ENCODE measurements around the gene RPS19BP1.
"Not testable (repeated sequence)": the region's sequence is repeated elsewhere in the genome, so short reads cannot be mapped to it uniquely, and the experiment has no call there.

Gene RPS19BP1

DNA sequence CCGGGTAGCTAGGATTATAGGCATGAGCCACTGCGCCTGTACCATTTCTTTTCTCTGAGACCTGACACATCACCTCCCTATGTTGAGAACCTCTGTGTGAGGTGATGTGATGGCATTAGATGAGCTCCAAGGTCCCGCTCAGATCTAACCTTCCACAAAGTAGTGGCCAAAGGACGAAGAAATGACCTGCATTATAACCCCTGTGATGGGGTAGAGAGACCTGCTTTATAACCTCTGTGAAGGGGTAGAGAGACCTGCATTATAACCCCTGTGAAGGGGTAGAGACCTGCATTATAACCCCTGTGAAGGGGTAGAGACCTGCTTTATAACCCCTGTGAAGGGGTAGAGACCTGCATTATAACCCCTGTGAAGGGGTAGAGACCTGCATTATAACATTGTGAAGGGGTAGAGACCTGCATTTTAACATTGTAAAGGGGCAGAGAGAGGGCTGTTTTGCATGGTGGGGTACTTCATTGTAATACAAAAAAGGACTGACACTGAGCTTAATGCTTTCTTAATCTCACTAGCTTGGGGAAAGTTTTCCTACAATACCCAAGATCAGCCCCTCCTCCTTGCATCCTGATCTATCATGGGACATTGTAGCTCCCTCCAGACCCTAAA lies 21.9 kb downstream of the RPS19BP1 start:
- no peak for DNase-seq

GRCh38 chr22:39508393-39508792 lies 24.2 kb downstream of the RPS19BP1 start:
- DNase-seq: no peak

DNA sequence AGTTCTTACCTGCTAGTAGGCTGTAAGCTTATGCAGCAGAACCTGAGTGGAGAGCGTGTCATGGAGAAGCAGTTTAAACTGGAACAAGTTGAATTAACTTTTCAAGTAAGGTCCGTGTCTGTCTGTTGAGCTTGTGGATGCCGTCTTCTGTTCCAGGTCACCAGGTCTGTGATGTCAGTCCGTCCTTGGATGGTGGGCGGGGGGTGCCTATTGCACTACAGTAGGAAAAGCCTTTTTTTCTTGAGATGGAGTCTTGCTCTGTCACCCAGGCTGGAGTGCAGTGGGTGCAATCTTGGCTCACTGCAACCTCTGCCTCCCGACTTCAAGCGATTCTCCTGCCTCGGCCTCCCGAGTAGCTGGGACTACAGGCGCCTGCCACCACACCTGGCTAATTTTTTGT lies 25.5 kb downstream of the RPS19BP1 start:
- DNase-seq: not testable (repeated sequence)

DNA sequence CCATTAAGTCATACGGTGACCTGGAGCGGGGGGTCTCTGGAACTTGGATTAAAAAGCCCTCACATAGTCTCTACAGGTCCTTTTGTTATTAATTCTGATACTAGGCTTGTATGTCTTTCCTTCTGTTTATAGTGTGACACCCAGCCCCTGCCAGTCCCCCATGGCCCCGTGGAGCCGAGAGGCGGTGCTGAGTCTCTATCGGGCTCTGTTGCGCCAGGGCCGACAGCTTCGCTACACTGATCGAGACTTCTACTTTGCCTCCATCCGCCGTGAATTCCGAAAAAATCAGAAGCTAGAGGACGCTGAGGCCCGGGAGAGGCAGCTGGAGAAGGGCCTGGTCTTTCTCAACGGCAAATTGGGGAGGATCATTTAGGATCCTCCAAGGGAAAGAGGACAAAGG lies 28.5 kb downstream of the RPS19BP1 start:
- DNase-seq: no peak

DNA sequence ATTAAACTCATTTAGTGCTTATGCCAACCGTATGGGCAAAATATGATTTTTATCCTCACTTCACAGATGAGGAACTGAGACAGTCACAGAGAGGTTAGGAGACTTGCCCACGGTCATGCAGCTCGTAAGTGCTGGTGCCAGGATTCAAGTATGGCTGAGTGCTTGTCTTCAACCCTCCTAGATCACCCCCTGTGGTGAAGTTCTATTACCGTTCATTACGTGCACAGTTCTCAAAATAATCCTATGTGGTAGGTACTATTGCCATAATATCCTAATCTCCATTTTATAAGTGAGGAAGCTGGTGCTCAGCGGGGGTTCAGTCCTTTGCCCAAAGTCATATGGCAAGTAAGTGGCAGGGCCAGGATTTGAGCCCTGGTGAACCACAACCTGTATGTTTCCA lies 28.9 kb downstream of the RPS19BP1 start:
- DNase-seq: no peak

- no peak for DNase-seq
These were observed 29.6 kb downstream of the RPS19BP1 start for GRCh38 chr22:39502789-39503409.

DNA sequence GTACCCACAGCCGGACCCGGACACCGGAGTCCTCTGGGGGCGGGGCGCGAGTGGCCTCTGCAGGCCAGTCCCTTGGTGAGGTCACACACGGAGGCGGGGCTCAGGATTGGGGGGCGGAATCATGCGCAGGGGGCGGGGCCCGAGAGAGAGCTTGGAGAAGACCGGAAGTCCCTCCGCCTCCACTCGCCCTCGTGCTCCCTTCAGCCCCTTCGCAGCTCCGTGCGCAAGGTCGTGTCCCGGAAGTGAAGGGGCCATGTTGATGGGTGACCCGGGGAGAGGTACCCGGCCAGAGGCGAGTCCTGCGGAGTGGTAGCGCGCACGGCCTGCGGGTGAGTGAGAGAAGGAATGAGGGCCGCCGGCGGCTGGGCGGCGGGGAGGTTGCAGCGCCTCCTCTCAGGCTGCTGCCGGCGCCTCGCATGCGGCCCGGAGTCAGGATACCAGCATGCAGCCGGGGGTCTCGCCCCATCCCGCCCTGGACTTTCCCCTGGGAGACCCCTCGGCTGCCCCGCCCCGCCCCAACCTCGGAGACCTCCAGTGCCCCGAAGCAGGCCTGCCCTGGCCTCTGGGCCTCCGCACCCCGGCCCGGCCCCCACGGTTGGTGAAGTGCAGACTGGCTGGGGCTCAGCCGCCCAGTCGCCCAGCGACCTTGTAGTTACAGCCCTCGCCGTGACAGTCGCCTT lies 30.3 kb downstream of the RPS19BP1 start, which contains the start of gene MIEF1:
MIEF1 (plus strand) TSS at position 182 of the 680 bp plus-strand sequence. CDS start 9,005 bp downstream, outside the sequence.
- no peak for DNase-seq

DNA sequence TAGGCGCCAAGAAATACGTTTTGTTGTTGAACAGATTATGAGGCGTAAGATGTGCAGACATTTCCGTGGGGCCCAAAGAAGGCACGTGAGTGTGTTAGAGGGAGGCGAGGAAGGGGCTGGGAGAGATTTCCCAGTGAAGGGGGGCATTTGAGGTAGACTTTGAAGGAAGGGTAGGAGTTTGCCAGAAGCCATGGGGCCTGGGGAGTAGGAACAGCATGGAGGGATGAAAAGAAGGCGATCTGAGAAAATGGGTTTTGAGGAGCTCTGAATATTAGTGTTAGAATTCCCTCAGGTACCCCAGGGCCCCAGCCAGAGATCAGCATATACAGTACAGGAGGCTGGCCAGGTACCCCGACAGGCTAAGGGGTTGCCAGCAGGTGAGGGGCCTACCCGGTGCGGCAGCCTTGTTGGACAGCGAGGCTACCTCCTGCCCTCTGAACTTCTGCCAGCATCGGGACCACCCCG lies 30.9 kb downstream of the RPS19BP1 start:
- DNase-seq: no peak

DNA sequence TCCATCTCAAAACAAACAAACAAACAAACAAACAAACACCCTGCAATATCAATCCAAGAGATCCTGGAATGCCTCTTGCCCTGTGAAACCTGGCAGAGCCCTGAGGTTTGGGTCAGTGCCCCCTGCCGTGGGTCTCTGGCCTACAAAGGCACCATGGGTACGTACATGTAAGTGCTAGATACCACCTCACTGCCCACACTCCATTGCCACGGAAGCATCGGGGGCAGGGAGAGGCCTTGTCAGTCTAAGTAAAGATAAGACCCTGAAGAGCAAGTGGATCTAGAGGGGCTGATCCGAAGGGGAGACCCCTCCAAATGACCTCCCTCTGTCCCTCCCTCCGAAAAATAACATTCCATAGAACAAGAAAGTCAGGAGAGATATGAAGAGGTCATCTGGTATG lies 32.4 kb downstream of the RPS19BP1 start:
- no peak for DNase-seq

GRCh38 chr22:39498802-39499201 lies 33.7 kb downstream of the RPS19BP1 start:
- DNase-seq: no peak

- DNase-seq: peak; percentile 89
These were observed 34.2 kb downstream of the RPS19BP1 start for GRCh38 chr22:39498368-39498767.

GRCh38 chr22:39497429-39497828 lies 35.1 kb downstream of the RPS19BP1 start:
- no peak for DNase-seq

DNA sequence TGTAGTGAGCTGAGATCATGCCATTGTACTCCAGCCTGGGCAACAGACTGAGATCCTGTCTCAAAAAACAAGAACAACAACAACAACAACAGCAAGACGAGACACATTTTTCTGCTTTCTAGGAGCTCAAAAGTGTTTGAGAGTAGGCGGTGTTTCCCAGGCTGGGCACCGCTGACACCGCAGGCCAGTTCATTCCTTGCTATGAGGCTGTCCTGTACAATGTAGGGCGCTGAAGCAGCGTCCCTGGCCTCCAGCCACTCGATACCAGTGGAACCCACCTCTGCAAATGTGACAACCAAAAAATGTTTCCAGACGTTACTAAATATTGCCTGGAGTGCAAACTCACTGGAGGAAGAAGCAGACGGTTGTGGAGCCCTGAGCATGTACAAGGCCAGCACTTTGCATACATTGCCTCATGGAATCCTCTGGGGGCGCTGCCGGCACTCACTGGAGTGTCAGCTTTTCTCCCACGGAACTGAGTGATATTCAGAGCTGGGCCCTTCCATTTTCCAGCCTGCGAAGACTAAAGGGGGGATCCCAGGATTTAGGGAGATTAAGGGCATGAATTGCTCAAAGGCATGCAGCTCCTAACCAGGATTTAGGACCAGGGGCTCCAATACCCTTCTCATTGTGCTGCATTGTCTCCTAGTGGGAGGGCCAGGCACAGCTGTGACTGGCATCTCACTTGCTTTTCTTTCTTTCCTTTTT lies 36.3 kb downstream of the RPS19BP1 start:
- no peak for DNase-seq

- DNase-seq: no peak
These were observed 38.0 kb downstream of the RPS19BP1 start for GRCh38 chr22:39494471-39495120.

DNA sequence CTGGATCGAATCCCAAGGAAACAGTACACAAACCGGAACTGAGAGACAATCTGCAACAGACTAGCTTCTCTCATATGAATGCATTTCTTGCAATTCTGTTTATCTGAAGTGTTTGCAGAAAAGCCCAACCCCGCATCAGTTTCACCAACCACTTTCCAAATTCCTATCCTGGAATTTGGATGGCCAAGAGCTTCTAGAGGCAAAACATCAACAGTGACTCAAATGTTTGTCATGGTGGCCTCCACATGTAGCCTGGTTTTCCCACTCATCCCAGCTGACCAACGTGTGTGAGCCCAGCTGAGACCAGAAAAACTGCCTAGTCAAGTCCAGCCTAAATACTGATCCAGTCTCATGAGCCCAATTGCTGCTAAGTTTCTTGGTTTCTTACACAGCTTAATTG lies 38.8 kb downstream of the RPS19BP1 start:
- DNase-seq: no peak

DNA sequence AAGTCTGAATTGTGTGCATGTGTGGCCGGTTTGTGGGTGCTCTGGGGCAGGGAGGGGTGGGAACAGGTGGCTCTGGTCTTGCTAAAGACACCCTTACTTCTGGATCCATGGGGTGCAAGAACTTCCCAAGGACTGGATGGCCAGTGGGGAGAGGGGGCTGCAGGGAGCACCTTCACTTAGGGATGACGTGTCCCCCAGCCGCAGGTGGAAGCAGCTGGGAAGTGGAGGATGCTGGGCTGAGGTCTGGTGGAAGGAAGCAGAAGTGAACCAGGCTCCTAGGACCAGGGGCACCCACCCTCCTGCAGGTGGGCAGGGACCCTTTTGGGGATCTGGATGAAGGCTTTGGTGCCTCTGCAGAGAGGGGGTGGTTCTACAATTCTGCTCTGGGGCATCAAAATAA lies 40.4 kb downstream of the RPS19BP1 start:
- no peak for DNase-seq

GRCh38 chr22:39491696-39492095 lies 40.9 kb downstream of the RPS19BP1 start:
- DNase-seq: no peak

- DNase-seq: no peak
These were observed 41.4 kb downstream of the RPS19BP1 start for GRCh38 chr22:39490966-39491680.

DNA sequence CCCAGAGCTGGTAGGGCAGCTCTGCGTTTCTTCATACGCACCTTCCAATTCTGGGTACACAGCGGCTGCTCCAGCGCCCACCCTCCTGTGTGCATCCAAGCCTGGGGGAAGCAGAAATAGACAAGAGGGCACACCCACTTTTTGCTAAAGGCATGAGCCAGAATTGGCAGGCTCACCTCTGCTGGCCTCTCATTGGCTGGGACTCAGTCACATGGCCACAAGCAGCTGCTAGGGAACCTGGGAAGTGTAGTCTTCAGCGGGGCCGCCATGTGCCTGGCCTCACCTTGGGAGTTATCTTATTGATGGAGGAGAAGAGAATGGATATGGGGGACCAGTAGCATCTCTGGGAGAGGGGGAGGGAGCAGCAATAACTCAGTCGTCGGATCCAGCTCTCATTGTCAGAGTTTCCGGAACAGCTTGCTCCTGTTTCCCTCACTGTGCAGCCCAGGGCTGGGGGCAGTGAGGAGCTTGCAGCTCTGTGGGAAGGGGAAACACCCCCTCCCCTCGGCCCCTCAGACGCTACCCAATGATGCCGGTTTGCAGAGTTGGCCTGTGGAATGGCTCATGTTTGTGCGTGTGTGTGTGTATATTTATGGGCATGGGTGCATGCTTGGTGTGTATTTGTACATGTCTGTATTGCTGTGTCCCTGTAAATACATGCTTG lies 42.3 kb downstream of the RPS19BP1 start:
- peak; percentile 9 for DNase-seq

DNA sequence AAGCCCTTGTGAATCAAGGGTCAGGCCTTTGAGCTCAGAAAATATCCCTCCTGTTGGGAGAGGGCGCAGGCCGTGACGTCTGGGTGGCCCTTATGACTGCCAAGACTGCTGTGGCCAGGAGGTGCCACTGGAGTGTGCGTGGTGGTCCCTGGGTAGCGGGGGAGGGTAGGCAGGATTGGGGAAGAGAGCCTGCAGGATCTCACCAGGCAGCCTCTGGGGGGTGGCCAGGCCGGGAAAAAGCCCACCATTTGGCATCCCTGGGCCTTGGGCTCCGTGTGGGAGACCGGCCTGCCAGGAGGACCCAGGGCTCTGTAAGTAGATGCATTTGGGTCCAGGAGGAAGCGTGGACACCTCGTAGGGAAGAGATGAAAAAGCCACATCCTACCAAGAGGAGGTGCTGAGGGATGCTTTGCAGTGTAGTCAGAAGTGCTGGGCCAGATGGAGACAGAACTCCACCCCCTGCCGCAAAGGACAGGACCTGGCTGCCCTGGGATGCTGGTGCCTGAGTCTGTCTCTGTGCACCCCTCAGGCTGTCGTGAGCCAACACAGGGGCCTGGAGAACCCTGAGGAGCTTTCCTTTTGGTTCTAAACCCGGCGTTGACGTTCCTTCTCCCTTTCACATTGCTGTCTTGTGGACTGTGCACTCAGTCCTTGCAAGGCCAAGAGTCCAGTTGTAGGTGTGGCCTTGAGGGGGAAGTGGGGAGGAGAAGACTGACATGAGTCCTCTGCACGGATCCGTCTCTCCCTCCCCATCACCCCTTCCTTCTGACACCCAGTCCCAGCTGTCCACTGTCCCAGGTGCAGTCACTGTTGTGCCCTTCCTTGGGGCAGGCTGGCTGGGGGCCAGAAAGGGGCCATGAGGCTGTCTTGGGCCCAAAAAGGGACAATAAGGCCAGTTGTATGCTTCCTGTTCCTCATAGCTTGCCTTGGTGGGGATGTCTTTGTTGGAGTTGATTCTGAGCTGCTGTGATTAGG lies 43.2 kb downstream of the RPS19BP1 start:
- no peak for DNase-seq

All from NCI-H2081 treated with DMSO at 0.1 percent for 48 hours (cell line).